Activated T-helper 2 cell treated with anti-CD3 and anti-CD28 coated beads, Interferon-gamma antibody, Interleukin-2, Interleukin-4, amounts not matched to agents 10 μg/mL and 5 μg/mL and 100 μg/mL, durations not matched to agents 14 hours and 24 hours and 36 hours (primary cell): ENCODE results near the gene ANXA7. TPM values are rescaled to one million over a fixed set of nuclear protein-coding genes. Genes with fewer than 3 reads are reported as not detected.
A peak's percentile ranks its signal among the peaks of the same experiment; 100 is the strongest.

ENCODE experiments used
- DNase-seq: peaks from one replicate; pipeline ENCODE4 v3.0.0; 2021; ENCODE audit warnings: low spot score
- H3K27ac Mint-ChIP-seq: one replicate; pipeline ENCODE4 v1.8.0; 2021; ENCODE audit warnings: mixed read lengths
- H3K27me3 Mint-ChIP-seq: one replicate; pipeline ENCODE4 v1.8.0; 2021; ENCODE audit warnings: low read depth, mixed read lengths
- H3K36me3 Mint-ChIP-seq: one replicate; pipeline ENCODE4 v1.8.0; 2021; ENCODE audit warnings: low read depth, mixed read lengths
- H3K4me1 Mint-ChIP-seq: one replicate; pipeline ENCODE4 v1.8.0; 2021; ENCODE audit warnings: low read depth, mixed read lengths
- H3K4me3 Mint-ChIP-seq: one replicate; pipeline ENCODE4 v1.8.0; 2021; ENCODE audit warnings: low read depth, mild to moderate bottlenecking, moderate library complexity, mixed read lengths
- H3K9me3 Mint-ChIP-seq: one replicate; pipeline ENCODE4 v1.8.0; 2021; ENCODE audit warnings: mixed read lengths
- intact Hi-C: fragments of 100-400 bp; cut with micrococcal nuclease; formaldehyde crosslinking; loops from one replicate; pipeline ENCODE4 v1.15.1; 2023
- total RNA-seq: library from RNA; stranded (reverse); gene quantifications from 2 replicates; pipeline ENCODE4 v1.2.3, GENCODE V29; 2022

The ANXA7 gene
- total RNA-seq, 1 donor from 2014 or later = 173 TPM

DNA sequence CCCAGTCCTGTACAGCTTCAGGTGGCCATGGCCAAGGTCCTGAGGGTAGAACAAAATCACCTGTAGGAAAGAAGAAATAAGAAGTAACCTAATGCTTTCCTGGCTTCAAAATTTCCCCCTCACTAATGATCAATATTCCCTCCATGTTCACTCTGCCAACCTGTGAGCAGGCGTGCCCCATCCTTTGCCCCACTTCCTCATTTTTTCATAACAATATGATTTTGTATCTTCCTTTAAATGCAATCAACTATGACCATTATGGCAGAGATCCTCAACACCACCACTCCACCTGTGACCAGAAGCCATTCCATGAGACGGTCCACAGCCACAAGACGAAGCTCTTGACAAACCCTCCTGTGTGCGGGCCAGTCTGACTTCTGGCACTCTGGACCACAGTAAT lies 12.5 kb upstream of the ANXA7 start:
- H3K36me3 Mint-ChIP-seq = peaks cover 58% of the 10 kb centered on the region
- H3K27ac Mint-ChIP-seq = no peak overlapping the region
- DNase-seq = no peak

DNA sequence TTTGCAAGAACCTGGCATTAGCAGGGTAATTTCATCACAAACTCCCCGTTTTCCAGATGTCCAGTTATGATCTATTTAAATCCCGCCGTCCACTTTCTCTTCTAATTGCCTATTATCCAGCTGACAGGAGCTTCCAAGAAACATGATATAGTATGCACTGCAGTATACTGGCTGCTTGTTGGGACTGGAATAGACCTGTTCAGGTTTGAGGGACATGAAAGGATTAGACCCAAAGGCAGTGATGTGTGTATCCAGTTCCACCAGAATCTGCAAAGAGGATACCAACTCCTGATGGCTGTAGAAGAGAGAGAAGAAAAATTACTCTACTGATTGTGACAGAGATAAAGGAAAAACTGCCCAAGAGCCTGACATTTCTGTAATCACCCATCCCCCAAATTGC lies 10.6 kb upstream of the ANXA7 start:
- no peak for DNase-seq
- Mint-ChIP-seq H3K4me1 (peaks cover 2% of the 10 kb centered on the region), H3K27me3 (no peaks in the 10 kb centered on the region), H3K4me3 (no peak overlapping the region), H3K9me3 (no peaks in the 10 kb centered on the region), H3K27ac (no peak overlapping the region), H3K36me3 (peaks cover 48% of the 10 kb centered on the region)
- intact Hi-C loops = no loop called here

More for the DNA sequence above, 12.5 kb upstream of the ANXA7 start:
- no peak overlapping the region for H3K4me3 Mint-ChIP-seq
- H3K9me3 Mint-ChIP-seq = no peaks in the 10 kb centered on the region
- intact Hi-C loops = no loop called here
- H3K27me3 Mint-ChIP-seq = no peaks in the 10 kb centered on the region
- peaks cover 2% of the 10 kb centered on the region for H3K4me1 Mint-ChIP-seq

DNA sequence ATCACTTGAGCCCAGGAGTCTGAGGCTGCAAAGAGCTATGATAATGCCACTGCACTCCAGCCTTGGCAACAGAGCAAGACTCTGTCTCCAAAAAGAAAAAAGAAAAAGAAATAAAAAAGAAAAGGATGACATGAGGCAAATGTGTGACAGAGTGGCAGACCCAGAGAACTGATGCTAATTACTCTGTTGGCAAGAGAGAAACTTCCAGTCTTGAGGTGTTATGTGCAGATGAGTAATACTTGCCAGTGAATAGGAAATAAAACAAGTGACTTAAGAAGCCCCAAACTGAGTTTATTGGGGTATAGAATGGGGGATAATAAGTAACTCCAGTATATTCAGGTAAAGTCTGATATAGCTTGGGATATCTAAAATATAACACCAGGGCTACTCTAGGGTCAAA lies 9.5 kb upstream of the ANXA7 start:
- peaks cover 5% of the 10 kb centered on the region for H3K4me1 Mint-ChIP-seq
- no peak overlapping the region for H3K27ac Mint-ChIP-seq
- H3K27me3 Mint-ChIP-seq = no peaks in the 10 kb centered on the region
- H3K36me3 Mint-ChIP-seq = peaks cover 48% of the 10 kb centered on the region
- H3K4me3 Mint-ChIP-seq = no peak overlapping the region
- DNase-seq = no peak
- intact Hi-C loops = no loop called here
- H3K9me3 Mint-ChIP-seq = no peaks in the 10 kb centered on the region

DNA sequence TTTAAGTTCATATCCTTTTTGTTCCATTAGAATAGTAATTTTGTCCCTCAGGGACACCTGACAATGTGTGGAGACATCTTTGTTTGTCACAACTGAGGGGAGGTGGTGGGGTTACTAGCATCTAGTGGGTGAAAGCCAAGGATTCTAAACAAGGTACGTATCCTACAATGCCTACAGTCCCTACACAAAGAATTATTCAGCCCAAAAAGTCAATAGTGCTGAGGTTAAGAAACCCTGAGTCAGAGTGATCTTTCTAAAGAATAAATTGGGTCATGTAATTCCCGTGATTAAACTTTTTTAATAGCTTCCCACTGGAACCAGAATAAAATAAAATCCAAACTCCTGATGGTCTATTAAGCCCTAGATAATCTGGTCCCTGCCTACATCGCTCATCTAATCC lies 2.7 kb upstream of the ANXA7 start:
- no peak for DNase-seq
- intact Hi-C loops = no loop called here
- Mint-ChIP-seq H3K27ac (no peak overlapping the region), H3K27me3 (no peaks in the 10 kb centered on the region), H3K36me3 (peaks cover 10% of the 10 kb centered on the region), H3K4me3 (no peak overlapping the region), H3K9me3 (no peaks in the 10 kb centered on the region), H3K4me1 (peaks cover 28% of the 10 kb centered on the region)

DNA sequence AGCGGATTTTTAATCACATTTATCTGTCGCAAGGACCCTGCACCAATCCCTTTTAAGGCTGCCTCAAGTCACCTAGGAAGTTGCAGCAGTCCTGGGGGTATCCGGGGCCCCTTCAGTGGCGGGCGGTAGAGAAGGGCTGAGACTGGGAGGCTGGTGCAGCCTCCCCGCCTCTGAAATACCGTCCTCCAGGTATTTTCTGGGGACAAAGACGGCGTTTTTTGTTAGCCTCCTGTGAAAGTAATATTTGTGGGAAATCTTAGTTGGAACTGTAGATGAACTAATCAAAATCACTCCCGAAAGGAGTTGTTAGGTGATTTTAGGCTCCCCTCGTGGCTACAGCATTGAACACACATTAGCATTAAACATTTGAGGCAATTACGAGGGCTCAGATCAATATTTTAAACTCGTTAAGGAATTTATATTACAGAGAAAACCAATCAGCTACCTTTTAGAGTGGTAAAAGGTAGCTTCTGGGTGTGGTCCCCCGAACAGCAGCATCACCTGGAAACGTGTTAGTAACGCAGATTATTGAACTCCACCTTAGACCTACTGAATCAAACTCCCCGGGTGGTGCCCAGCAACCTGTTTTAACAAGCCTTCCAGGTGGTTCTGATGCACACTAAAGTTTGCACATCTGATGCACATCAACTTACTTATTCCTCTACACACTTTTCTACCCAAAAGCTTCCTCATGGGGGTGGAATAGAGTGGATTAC lies 530 bp upstream of the ANXA7 start:
- no peak for DNase-seq
- Mint-ChIP-seq H3K9me3 (no peaks in the 10 kb centered on the region), H3K27me3 (no peaks in the 10 kb centered on the region), H3K4me1 (peaks cover 37% of the 10 kb centered on the region), H3K4me3 (peak overlapping the region; percentile 98), H3K36me3 (peaks cover 28% of the 10 kb centered on the region), H3K27ac (peak overlapping the region; percentile 79)
- intact Hi-C loops = loop anchor here (1.0 to 5.0 kb wide), 2 partner anchors 81 to 213 kb away; no protein-coding TSS in a partner anchor

DNA sequence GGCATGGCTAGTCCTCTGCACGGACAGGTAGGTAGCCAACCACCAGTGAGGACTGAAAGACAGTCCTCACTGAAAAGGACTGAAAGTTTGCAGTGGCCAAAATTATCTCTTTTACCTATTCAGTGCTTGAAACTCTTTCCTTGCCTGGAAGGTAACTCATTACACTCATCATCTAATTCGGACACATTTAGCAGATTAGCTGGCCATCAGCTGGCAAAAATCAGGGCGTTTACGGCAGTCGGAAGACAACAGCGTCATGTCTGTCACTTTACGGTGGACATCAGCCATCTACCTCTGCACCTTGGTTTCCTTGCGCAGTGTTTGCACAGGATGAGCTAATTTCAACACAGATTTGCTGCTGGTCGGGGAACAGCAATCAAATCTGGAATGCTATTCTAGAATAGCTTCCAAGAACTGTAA lies 740 bp downstream of the ANXA7 start:
- H3K4me1 Mint-ChIP-seq = peaks cover 42% of the 10 kb centered on the region
- peaks cover 29% of the 10 kb centered on the region for H3K36me3 Mint-ChIP-seq

DNA sequence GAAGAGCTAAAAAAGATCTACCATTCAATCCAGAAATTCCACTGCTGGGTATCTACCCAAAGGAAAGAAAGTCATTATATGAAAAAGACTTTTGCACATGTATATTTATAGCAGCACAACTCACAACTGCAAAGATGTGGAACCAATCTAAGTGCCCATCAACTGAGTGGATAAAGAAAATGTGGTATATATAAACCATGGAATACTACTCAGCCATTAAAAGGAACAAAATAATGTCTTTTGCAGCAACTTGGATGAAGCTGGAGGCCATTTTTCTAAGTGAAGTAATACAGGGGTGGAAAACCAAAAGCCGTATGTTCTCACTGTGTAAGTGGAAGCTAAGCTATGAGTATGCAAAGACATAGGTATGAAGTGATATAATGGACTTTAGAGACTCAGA lies 3.0 kb downstream of the ANXA7 start:
- DNase-seq = no peak
- Mint-ChIP-seq H3K27ac (no peak overlapping the region), H3K27me3 (no peaks in the 10 kb centered on the region), H3K4me1 (peaks cover 52% of the 10 kb centered on the region), H3K9me3 (no peaks in the 10 kb centered on the region), H3K36me3 (peaks cover 45% of the 10 kb centered on the region), H3K4me3 (no peak overlapping the region)
- intact Hi-C loops = loop anchor here (5.0 kb wide), 1 partner anchor 216 kb away; no protein-coding TSS in a partner anchor

More for the DNA sequence above, 740 bp downstream of the ANXA7 start:
- no peaks in the 10 kb centered on the region for H3K27me3 Mint-ChIP-seq
- intact Hi-C loops = loop anchor here (2.0 to 5.0 kb wide), 4 partner anchors 54 to 214 kb away; partner anchors contain the start of gene CFAP70
- H3K9me3 Mint-ChIP-seq = no peaks in the 10 kb centered on the region
- H3K27ac Mint-ChIP-seq = peak overlapping the region; percentile 94
- peak; percentile 50 for DNase-seq
- peak overlapping the region; percentile 98 for H3K4me3 Mint-ChIP-seq

DNA sequence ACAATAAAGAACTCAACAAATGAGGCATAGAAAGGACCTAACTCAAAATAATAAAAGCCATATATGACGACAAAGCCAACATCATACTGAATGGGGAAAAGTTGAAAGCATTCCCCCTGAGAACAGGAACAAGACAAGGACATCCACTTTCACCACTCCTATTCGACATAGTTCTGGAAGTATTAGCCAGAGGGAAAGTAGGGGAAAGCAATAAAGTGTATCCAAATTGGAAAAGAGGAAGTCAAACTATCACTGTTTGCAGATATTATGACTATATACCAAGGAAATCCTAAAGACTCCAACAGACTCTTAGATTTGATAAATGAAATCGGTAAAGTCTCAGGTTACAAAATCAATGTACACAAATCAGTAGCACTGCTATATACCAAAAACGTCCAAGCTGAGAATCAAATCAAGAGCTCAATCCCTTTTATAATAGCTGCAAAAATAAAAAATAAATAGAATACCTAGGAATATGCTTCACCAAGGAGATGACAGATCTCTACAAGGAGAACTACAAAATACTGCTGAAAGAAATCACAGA lies 4.8 kb downstream of the ANXA7 start:
- H3K27ac Mint-ChIP-seq = no peak overlapping the region
- peaks cover 41% of the 10 kb centered on the region for H3K4me1 Mint-ChIP-seq
- no peaks in the 10 kb centered on the region for H3K9me3 Mint-ChIP-seq
- peaks cover 45% of the 10 kb centered on the region for H3K36me3 Mint-ChIP-seq
- DNase-seq = no peak
- intact Hi-C loops = no loop called here
- H3K4me3 Mint-ChIP-seq = no peak overlapping the region
- no peaks in the 10 kb centered on the region for H3K27me3 Mint-ChIP-seq

DNA sequence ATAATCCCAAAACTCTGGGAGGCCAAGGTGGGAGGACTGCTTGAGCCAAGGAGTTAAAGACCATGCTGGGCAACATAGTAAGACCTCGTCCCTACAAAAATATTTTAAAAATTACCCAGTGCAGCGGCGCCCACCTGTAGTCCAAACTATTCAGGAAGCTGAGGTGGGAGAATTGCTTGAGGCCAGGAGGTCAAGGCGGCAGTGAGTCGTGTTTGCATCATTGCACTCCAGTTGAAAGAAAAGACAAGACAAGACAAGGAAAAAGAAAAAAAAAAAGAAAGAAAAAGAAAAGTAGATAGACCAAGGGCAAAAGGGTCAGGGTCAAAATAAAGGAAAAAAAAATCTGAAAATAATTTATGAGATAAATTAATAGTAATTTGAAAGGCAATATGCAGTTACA lies 5.8 kb downstream of the ANXA7 start:
- peaks cover 40% of the 10 kb centered on the region for H3K4me1 Mint-ChIP-seq

DNA sequence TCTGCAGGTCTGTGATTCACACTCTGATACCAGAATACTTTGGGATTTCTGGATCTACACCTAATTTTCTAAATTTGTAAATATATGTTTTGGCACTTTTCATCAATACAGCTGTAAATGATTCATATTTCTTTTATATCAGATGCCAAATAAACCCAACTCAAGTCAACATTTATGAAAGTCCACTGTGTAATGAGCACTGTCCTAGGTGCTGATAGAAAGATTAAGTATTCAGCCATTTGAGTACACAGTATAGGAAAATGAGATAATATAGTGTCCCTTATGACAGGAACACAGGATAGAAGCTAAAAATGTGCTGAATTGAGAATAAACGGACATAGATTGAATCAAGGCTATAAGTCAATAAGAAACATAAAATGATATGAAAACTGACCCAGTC lies 6.4 kb downstream of the ANXA7 start:
- intact Hi-C loops = no loop called here
- DNase-seq = no peak
- peaks cover 49% of the 10 kb centered on the region for H3K36me3 Mint-ChIP-seq
- no peak overlapping the region for H3K4me3 Mint-ChIP-seq
- no peaks in the 10 kb centered on the region for H3K9me3 Mint-ChIP-seq
- H3K4me1 Mint-ChIP-seq = peaks cover 35% of the 10 kb centered on the region
- no peaks in the 10 kb centered on the region for H3K27me3 Mint-ChIP-seq
- no peak overlapping the region for H3K27ac Mint-ChIP-seq

More for the DNA sequence above, 5.8 kb downstream of the ANXA7 start:
- H3K27me3 Mint-ChIP-seq = no peaks in the 10 kb centered on the region
- H3K27ac Mint-ChIP-seq = no peak overlapping the region
- H3K9me3 Mint-ChIP-seq = no peaks in the 10 kb centered on the region
- no peak overlapping the region for H3K4me3 Mint-ChIP-seq
- intact Hi-C loops = no loop called here
- no peak for DNase-seq
- peaks cover 49% of the 10 kb centered on the region for H3K36me3 Mint-ChIP-seq

DNA sequence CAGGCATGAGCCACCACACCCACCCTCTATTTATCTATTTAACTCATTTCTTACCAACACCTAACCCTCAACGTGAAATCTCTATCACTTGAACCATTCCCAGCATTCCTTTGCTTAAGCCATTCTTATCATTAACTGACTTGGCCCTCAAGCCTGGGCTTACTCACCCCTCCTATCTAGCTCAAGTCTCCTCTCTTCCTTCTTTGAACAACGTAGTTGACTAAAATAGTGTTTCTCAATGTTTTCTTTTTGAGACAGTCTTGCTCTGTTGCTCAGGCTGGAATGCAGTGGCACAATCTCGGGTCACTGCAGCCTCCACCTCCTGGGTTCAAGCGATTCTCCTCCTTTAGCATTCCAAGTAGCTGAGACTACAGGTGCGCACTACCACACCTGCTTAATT lies 7.0 kb downstream of the ANXA7 start:
- Mint-ChIP-seq H3K27me3 (no peaks in the 10 kb centered on the region), H3K4me1 (peaks cover 30% of the 10 kb centered on the region), H3K4me3 (no peak overlapping the region), H3K9me3 (no peaks in the 10 kb centered on the region), H3K36me3 (peaks cover 51% of the 10 kb centered on the region), H3K27ac (no peak overlapping the region)
- no peak for DNase-seq
- intact Hi-C loops = no loop called here

DNA sequence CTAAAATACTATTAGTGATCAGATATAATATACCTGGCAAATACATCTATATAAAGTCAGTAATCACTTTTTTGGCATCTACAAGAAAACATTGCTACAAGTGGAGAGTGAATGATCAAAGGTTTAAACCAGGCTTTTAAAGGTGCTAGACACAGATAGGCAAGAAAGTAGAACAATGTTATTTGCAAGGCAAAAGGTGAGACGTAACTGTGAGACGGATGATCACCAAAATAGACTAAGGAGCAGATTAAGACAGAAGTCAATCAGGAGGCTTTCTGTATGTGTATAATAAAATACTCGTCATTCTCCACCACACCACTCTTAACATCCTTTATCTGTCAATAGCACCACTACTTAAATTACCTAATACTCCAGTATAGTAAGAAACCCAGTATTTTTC lies 8.3 kb downstream of the ANXA7 start:
- Mint-ChIP-seq H3K4me3 (no peak overlapping the region), H3K27ac (no peak overlapping the region), H3K4me1 (peaks cover 26% of the 10 kb centered on the region), H3K27me3 (no peaks in the 10 kb centered on the region), H3K9me3 (no peaks in the 10 kb centered on the region), H3K36me3 (peaks cover 41% of the 10 kb centered on the region)
- intact Hi-C loops = no loop called here
- no peak for DNase-seq

DNA sequence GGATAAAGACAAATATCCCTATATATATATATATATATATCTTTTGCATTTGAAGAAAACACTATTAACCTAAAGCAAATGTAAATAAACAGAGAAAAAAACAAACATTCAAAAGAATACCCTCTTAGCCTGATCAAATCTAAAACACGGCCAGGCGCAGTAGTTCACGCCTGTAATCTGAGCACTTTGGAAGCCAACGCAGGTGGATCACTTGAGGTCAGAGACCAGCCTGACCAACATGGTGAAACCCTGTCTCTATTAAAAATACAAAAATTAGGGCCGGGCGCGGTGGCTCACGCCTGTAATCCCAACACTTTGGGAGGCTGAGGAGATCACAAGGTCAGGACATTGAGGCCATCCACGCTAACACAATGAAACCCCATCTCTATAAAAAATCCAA lies 9.2 kb downstream of the ANXA7 start:
- H3K4me3 Mint-ChIP-seq = no peak overlapping the region
- no peaks in the 10 kb centered on the region for H3K27me3 Mint-ChIP-seq
- intact Hi-C loops = no loop called here
- H3K9me3 Mint-ChIP-seq = no peaks in the 10 kb centered on the region
- DNase-seq = no peak
- peaks cover 37% of the 10 kb centered on the region for H3K36me3 Mint-ChIP-seq
- H3K4me1 Mint-ChIP-seq = peaks cover 21% of the 10 kb centered on the region
- H3K27ac Mint-ChIP-seq = no peak overlapping the region
